HepG2 (cell line): Measurements from ENCODE around the gene NFE2L2. TPM values are rescaled to one million over a fixed set of nuclear protein-coding genes. Genes with fewer than 3 reads are reported as not detected.
A peak's percentile ranks its signal among the peaks of the same experiment; 100 is the strongest.

ENCODE experiments used
- AHR ChIP-seq: IDR thresholded peaks from 2 replicates; pipeline ENCODE4 v1.6.1; 2018; ENCODE audit warnings: missing genetic modification reagents, missing compliant biosample characterization
- HHEX ChIP-seq: IDR thresholded peaks from 2 replicates; pipeline ENCODE4 v1.6.1; 2016; ENCODE audit warnings: control low read depth
- LCORL ChIP-seq, 2 experiments: fragments of 450-650 bp in 1 of 2; sonication (generic) in 1 of 2; formaldehyde crosslinking in 1 of 2; IDR thresholded peaks; 2 replicates each; pipeline versions ENCODE4 v1.5.0 to v1.6.1; 2017 to 2020; ENCODE audit warnings: antibody characterized with exemption in 1 of 2, missing genetic modification reagents in 1 of 2
- NR2F2 ChIP-seq: IDR thresholded peaks from 2 replicates; pipeline ENCODE4 v1.6.1; 2012; ENCODE audit warnings: low read depth, inconsistent platforms, borderline replicate concordance
- REPIN1 ChIP-seq: sonication (generic); formaldehyde crosslinking; IDR thresholded peaks from 2 replicates; pipeline ENCODE4 v1.8.0; 2022; ENCODE audit warnings: missing genetic modification reagents, low read depth, mild to moderate bottlenecking, borderline replicate concordance
- ZIK1 ChIP-seq: sonication (generic); formaldehyde crosslinking; IDR thresholded peaks from 2 replicates; pipeline ENCODE4 v1.5.0; 2020; ENCODE audit warnings: mild to moderate bottlenecking, low read depth, missing genetic modification reagents, borderline replicate concordance
- ZNF10 ChIP-seq: sonication (generic); formaldehyde crosslinking; IDR thresholded peaks from 2 replicates; pipeline ENCODE4 v1.4.0; 2020; ENCODE audit warnings: mild to moderate bottlenecking, low read depth, missing genetic modification reagents, borderline replicate concordance
- ZNF101 ChIP-seq: sonication (generic); formaldehyde crosslinking; IDR thresholded peaks from 2 replicates; pipeline ENCODE4 v1.4.0; 2020; ENCODE audit warnings: mild to moderate bottlenecking, low read depth, missing genetic modification reagents, borderline replicate concordance
- ZNF253 ChIP-seq: sonication (generic); formaldehyde crosslinking; IDR thresholded peaks from 2 replicates; pipeline ENCODE4 v1.8.0; 2022; ENCODE audit warnings: mild to moderate bottlenecking, missing genetic modification reagents, borderline replicate concordance
- ZNF644 ChIP-seq: IDR thresholded peaks from 2 replicates; pipeline ENCODE4 v1.6.1; 2016; ENCODE audit warnings: low read depth
- ZNF670 ChIP-seq: sonication (generic); formaldehyde crosslinking; IDR thresholded peaks from 2 replicates; pipeline ENCODE4 v1.8.0; 2022; ENCODE audit warnings: mild to moderate bottlenecking, missing genetic modification reagents, borderline replicate concordance
- polyA plus RNA-seq, 8 experiments: library from polyadenylated mRNA; depleted of rRNA in 3 of 8; stranded (reverse) in 7 of 8; unstranded in 1 of 8; fragments of >200 nt; fragmentation: Illumina TruSeq in 4 of 8; extraction: Trizol in 4 of 8; gene quantifications; 2 replicates each; pipeline versions ENCODE4 v1.2.1 to v1.2.3, GENCODE V29; 2011 to 2016; ENCODE audit warnings: low read depth in 4 of 8, missing spikeins in 1 of 8, mixed read lengths in 1 of 8; ENCODE audit not compliant: insufficient read depth in 1 of 8
- total RNA-seq, 5 experiments: library from RNA; depleted of rRNA; stranded (reverse); fragments of >200 nt; fragmentation: Illumina TruSeq; extraction: Trizol; gene quantifications; 2 replicates each; pipeline ENCODE4 v1.2.3, GENCODE V29; 2016; ENCODE audit warnings: low read depth in 1 of 5
- TF ChIP-seq, protein P1 (sequence below): IDR thresholded peaks from 2 replicates; pipeline ENCODE4 v1.6.1; 2016; ENCODE audit warnings: missing compliant biosample characterization, missing genetic modification reagents, borderline replicate concordance
- TF ChIP-seq, protein P2 (sequence below): sonication (generic); formaldehyde crosslinking; IDR thresholded peaks from 2 replicates; pipeline ENCODE4 v1.5.1; 2020; ENCODE audit warnings: missing genetic modification reagents, mild to moderate bottlenecking, borderline replicate concordance
- TF ChIP-seq, protein P3 (sequence below): sonication (generic); formaldehyde crosslinking; IDR thresholded peaks from 2 replicates; pipeline ENCODE4 v1.9.0; 2022; ENCODE audit warnings: low read depth, missing genetic modification reagents
- TF ChIP-seq, protein P4 (sequence below): sonication (generic); formaldehyde crosslinking; IDR thresholded peaks from 2 replicates; pipeline ENCODE4 v1.4.0; 2020; ENCODE audit warnings: mild to moderate bottlenecking, low read depth, missing genetic modification reagents
- TF ChIP-seq, protein P5 (sequence below): sonication (generic); formaldehyde crosslinking; IDR thresholded peaks from 2 replicates; pipeline ENCODE4 v1.5.1; 2020; ENCODE audit warnings: missing genetic modification reagents, mild to moderate bottlenecking, borderline replicate concordance
- TF ChIP-seq, protein P6 (sequence below): sonication (generic); formaldehyde crosslinking; IDR thresholded peaks from 2 replicates; pipeline ENCODE4 v1.4.0; 2020; ENCODE audit warnings: missing genetic modification reagents, borderline replicate concordance

NFE2L2 gene
- total and polyA plus RNA-seq, 2 of the 13 experiments (the other 11 are each of a cell fraction or from before 2014, with no cell fraction given): 84.6 to 215 TPM

DNA sequence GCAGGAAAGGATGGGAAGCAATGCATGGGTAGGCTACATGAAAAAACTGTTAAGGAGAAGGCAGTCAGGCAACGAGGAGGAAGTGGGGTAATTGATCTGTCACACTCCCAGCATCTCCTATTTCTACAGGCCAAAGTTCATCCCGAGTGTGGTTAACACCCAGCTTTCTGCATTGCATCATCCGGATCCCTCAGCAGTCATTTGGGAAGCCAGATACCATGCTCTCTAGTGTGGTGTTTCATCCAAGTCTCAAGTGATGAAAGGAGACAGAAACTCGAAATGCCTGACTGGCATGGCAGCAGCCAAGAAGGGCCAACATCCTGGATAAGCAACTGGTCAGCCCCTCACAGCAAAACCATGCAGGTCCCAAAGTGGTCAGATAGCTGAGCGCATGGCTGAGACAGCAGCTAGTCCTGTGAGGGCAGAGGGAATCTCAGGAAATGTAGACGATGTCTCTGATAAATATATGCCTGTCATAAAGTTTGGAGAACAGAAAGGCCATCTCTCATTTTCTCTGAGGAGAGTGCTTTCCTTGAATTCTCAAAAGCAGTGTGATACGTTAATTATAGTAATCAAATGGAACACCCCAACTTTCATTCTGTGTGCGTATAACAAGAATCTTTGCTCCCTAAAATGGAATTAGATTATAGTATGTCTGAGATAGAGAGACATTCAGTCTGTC, 76.8 kb downstream of the NFE2L2 start (continued):
- TF ChIP-seq, protein P1, sequence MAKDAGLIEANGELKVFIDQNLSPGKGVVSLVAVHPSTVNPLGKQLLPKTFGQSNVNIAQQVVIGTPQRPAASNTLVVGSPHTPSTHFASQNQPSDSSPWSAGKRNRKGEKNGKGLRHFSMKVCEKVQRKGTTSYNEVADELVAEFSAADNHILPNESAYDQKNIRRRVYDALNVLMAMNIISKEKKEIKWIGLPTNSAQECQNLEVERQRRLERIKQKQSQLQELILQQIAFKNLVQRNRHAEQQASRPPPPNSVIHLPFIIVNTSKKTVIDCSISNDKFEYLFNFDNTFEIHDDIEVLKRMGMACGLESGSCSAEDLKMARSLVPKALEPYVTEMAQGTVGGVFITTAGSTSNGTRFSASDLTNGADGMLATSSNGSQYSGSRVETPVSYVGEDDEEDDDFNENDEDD: peak; percentile 74; the same call in 1 of the 2 replicates
- TF ChIP-seq, protein P2, sequence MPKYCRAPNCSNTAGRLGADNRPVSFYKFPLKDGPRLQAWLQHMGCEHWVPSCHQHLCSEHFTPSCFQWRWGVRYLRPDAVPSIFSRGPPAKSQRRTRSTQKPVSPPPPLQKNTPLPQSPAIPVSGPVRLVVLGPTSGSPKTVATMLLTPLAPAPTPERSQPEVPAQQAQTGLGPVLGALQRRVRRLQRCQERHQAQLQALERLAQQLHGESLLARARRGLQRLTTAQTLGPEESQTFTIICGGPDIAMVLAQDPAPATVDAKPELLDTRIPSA (CRISPR knock-in tag): no peak
- TF ChIP-seq HHEX (CRISPR knock-in tag) (peak; percentile 73), ZNF101 (CRISPR knock-in tag) (no peak), ZNF670 (peak; percentile 56; the same call in 1 of the 2 replicates), NR2F2 (peak; percentile 72), ZNF10 (CRISPR knock-in tag) (no peak), LCORL (IDR thresholded peaks at IDR 0.05) (0 out of 2 replicates have a peak, but pooled peaks have one; percentile 33), LCORL (CRISPR knock-in tag; IDR thresholded peaks at IDR 0.05) (peak; percentile 97), AHR (CRISPR knock-in tag) (peak; percentile 76; the same call in 1 of the 2 replicates), ZNF253 (CRISPR knock-in tag) (no peak), REPIN1 (peak; percentile 96), ZNF644 (CRISPR knock-in tag) (peak; percentile 97), ZIK1 (CRISPR knock-in tag) (0 out of 2 replicates have a peak, but pooled peaks have one; percentile 74)
- TF ChIP-seq, protein P3, sequence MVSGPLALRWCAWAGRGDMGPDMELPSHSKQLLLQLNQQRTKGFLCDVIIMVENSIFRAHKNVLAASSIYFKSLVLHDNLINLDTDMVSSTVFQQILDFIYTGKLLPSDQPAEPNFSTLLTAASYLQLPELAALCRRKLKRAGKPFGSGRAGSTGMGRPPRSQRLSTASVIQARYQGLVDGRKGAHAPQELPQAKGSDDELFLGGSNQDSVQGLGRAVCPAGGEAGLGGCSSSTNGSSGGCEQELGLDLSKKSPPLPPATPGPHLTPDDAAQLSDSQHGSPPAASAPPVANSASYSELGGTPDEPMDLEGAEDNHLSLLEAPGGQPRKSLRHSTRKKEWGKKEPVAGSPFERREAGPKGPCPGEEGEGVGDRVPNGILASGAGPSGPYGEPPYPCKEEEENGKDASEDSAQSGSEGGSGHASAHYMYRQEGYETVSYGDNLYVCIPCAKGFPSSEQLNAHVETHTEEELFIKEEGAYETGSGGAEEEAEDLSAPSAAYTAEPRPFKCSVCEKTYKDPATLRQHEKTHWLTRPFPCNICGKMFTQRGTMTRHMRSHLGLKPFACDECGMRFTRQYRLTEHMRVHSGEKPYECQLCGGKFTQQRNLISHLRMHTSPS (CRISPR knock-in tag): peak; percentile 76
- TF ChIP-seq, protein P4, sequence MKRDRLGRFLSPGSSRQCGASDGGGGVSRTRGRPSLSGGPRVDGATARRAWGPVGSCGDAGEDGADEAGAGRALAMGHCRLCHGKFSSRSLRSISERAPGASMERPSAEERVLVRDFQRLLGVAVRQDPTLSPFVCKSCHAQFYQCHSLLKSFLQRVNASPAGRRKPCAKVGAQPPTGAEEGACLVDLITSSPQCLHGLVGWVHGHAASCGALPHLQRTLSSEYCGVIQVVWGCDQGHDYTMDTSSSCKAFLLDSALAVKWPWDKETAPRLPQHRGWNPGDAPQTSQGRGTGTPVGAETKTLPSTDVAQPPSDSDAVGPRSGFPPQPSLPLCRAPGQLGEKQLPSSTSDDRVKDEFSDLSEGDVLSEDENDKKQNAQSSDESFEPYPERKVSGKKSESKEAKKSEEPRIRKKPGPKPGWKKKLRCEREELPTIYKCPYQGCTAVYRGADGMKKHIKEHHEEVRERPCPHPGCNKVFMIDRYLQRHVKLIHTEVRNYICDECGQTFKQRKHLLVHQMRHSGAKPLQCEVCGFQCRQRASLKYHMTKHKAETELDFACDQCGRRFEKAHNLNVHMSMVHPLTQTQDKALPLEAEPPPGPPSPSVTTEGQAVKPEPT (CRISPR knock-in tag): peak; percentile 72; the same call in 1 of the 2 replicates
- TF ChIP-seq, protein P5, sequence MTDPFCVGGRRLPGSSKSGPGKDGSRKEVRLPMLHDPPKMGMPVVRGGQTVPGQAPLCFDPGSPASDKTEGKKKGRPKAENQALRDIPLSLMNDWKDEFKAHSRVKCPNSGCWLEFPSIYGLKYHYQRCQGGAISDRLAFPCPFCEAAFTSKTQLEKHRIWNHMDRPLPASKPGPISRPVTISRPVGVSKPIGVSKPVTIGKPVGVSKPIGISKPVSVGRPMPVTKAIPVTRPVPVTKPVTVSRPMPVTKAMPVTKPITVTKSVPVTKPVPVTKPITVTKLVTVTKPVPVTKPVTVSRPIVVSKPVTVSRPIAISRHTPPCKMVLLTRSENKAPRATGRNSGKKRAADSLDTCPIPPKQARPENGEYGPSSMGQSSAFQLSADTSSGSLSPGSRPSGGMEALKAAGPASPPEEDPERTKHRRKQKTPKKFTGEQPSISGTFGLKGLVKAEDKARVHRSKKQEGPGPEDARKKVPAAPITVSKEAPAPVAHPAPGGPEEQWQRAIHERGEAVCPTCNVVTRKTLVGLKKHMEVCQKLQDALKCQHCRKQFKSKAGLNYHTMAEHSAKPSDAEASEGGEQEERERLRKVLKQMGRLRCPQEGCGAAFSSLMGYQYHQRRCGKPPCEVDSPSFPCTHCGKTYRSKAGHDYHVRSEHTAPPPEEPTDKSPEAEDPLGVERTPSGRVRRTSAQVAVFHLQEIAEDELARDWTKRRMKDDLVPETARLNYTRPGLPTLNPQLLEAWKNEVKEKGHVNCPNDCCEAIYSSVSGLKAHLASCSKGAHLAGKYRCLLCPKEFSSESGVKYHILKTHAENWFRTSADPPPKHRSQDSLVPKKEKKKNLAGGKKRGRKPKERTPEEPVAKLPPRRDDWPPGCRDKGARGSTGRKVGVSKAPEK (CRISPR knock-in tag): peak; percentile 63; the same call in 1 of the 2 replicates
- TF ChIP-seq, protein P6, sequence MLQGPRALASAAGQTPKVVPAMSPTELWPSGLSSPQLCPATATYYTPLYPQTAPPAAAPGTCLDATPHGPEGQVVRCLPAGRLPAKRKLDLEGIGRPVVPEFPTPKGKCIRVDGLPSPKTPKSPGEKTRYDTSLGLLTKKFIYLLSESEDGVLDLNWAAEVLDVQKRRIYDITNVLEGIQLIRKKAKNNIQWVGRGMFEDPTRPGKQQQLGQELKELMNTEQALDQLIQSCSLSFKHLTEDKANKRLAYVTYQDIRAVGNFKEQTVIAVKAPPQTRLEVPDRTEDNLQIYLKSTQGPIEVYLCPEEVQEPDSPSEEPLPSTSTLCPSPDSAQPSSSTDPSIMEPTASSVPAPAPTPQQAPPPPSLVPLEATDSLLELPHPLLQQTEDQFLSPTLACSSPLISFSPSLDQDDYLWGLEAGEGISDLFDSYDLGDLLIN (CRISPR knock-in tag): no peak
